ENCODE results near the gene RNF40. TPM values are rescaled to one million over a fixed set of nuclear protein-coding genes. Genes with fewer than 3 reads are reported as not detected.

The RNF40 gene
- total RNA-seq, 1 experiment from 2014 or later = 114 TPM

- H3K36me3 ChIP-seq (ENCODE audit: control insufficient read depth, insufficient read depth, low read length) = no peaks in the 10 kb centered on the region
- no peaks in the 10 kb centered on the region for H3K27me3 ChIP-seq (ENCODE audit: control insufficient read depth, insufficient read depth, low read length)
- no peaks in the 10 kb centered on the region for H3K9me3 ChIP-seq (ENCODE audit: control insufficient read depth, insufficient read depth, low read depth, low read length)
- H3K27ac ChIP-seq (ENCODE audit: low read length) = peak overlapping the region; percentile 98
- ATAC-seq (no peak), DNase-seq (ENCODE audit: low read depth, low spot score) (no peak)
- BruUV-seq (replicated peaks) = no TSS peak
- peaks cover 17% of the 10 kb centered on the region for H3K4me1 ChIP-seq (ENCODE audit: control insufficient read depth, insufficient read depth, low read length)
- peak overlapping the region; percentile 68 to 94 for H3K4me3 ChIP-seq (ENCODE audit: low read depth in 2 of 2, low read length in 2 of 2)
- ChIA-PET POLR2A (no interaction called here), CTCF (no interaction called here)
- TF ChIP-seq, protein P1, sequence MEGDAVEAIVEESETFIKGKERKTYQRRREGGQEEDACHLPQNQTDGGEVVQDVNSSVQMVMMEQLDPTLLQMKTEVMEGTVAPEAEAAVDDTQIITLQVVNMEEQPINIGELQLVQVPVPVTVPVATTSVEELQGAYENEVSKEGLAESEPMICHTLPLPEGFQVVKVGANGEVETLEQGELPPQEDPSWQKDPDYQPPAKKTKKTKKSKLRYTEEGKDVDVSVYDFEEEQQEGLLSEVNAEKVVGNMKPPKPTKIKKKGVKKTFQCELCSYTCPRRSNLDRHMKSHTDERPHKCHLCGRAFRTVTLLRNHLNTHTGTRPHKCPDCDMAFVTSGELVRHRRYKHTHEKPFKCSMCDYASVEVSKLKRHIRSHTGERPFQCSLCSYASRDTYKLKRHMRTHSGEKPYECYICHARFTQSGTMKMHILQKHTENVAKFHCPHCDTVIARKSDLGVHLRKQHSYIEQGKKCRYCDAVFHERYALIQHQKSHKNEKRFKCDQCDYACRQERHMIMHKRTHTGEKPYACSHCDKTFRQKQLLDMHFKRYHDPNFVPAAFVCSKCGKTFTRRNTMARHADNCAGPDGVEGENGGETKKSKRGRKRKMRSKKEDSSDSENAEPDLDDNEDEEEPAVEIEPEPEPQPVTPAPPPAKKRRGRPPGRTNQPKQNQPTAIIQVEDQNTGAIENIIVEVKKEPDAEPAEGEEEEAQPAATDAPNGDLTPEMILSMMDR (IDR thresholded peaks at IDR 0.05) = no peak
- no peak for TF ChIP-seq REST (IDR thresholded peaks at IDR 0.05; ENCODE audit: insufficient read depth in 1 of 2, low read depth in 2 of 2, low read length in 1 of 2)
- no peak for TF ChIP-seq SIN3A (IDR thresholded peaks at IDR 0.05; ENCODE audit: borderline replicate concordance, insufficient read depth, low read depth, low read length)
- TF ChIP-seq POLR2AphosphoS5 (IDR thresholded peaks at IDR 0.05; ENCODE audit: low read depth, low read length) = no peak
- TF ChIP-seq TCF7L2 (IDR thresholded peaks at IDR 0.05; ENCODE audit: low read depth, low read length) = no peak
- intact Hi-C loops (cut with micrococcal nuclease; ENCODE audit: unreplicated experiment) (no loop called here), in situ Hi-C loops (cut with HindIII; ENCODE audit: low pct_unique_long_range_greater_than_20kb, low sequenced_read_pairs) (no loop called here)
Measured at GRCh38 chr16:30775131-30775391, 12.9 kb downstream of the RNF40 start.

- no peaks in the 10 kb centered on the region for H3K27me3 ChIP-seq (ENCODE audit: control insufficient read depth, insufficient read depth, low read length)
- peak overlapping the region; percentile 68 to 94 for H3K4me3 ChIP-seq (ENCODE audit: low read depth in 2 of 2, low read length in 2 of 2)
- no peaks in the 10 kb centered on the region for H3K36me3 ChIP-seq (ENCODE audit: control insufficient read depth, insufficient read depth, low read length)
- H3K27ac ChIP-seq (ENCODE audit: low read length) = peak overlapping the region; percentile 98
- ChIA-PET POLR2A (no interaction called here), CTCF (interaction anchor here (0.6 kb wide), 1 partner anchor 360 kb away, joined by 3 read pairs; the partner anchor contains the start of gene PRSS8)
- DNase-seq (ENCODE audit: low read depth, low spot score) (peak; percentile 63), ATAC-seq (peak; percentile 89)
- no peak for TF ChIP-seq REST (IDR thresholded peaks at IDR 0.05; ENCODE audit: insufficient read depth in 1 of 2, low read depth in 2 of 2, low read length in 1 of 2)
- TF ChIP-seq POLR2AphosphoS5 (IDR thresholded peaks at IDR 0.05; ENCODE audit: low read depth, low read length) = peak; percentile 89
- TF ChIP-seq SIN3A (IDR thresholded peaks at IDR 0.05; ENCODE audit: borderline replicate concordance, insufficient read depth, low read depth, low read length) = 0 out of 2 replicates have a peak, but pooled peaks have one; percentile 17
- TF ChIP-seq TCF7L2 (IDR thresholded peaks at IDR 0.05; ENCODE audit: low read depth, low read length) = no peak
- H3K4me1 ChIP-seq (ENCODE audit: control insufficient read depth, insufficient read depth, low read length) = peaks cover 17% of the 10 kb centered on the region
- BruUV-seq (replicated peaks) = no TSS peak
- H3K9me3 ChIP-seq (ENCODE audit: control insufficient read depth, insufficient read depth, low read depth, low read length) = no peaks in the 10 kb centered on the region
- in situ Hi-C loops (cut with HindIII; ENCODE audit: low pct_unique_long_range_greater_than_20kb, low sequenced_read_pairs) (no loop called here), intact Hi-C loops (cut with micrococcal nuclease; ENCODE audit: unreplicated experiment) (no loop called here)
Measured at GRCh38 chr16:30775392-30776188, 13.5 kb downstream of the RNF40 start.
